Caco-2 (cell line): Measurements from ENCODE around the gene SLC29A3. TPM values are rescaled to one million over a fixed set of nuclear protein-coding genes. Genes with fewer than 3 reads are reported as not detected.

ENCODE experiments used
- BruUV-seq: library from RNA; stranded (reverse); fragments of 400-500 nt; replicated peaks from 2 replicates; lab custom pipeline; 2021; lab: Mats Ljungman, UMichigan
- CTCF ChIA-PET: fragments of 300-600 bp; sonication (Branson Sonifier 250); formaldehyde crosslinking; loops from one replicate; lab custom pipeline; 2022; ENCODE audit warnings: antibody characterized with exemption; lab: Charles Lee
- POLR2A ChIA-PET: fragments of 300-600 bp; sonication (Branson Sonifier 250); formaldehyde crosslinking; loops from one replicate; lab custom pipeline; 2022; ENCODE audit warnings: antibody characterized with exemption; lab: Charles Lee
- DNase-seq, 2 experiments: peaks; one replicate each; pipeline versions ENCODE4 v3.0.0 to v3.0.0-alpha.2; 2020 to 2022
- H3K27me3 ChIP-seq: replicated peaks from 2 replicates; pipeline ENCODE4 v1.6.0; 2011; ENCODE audit warnings: low read length; ENCODE audit not compliant: control insufficient read depth, insufficient read depth
- H3K36me3 ChIP-seq: 2 replicates; pipeline ENCODE4 v1.5.1; 2011; ENCODE audit warnings: low read length; ENCODE audit not compliant: control insufficient read depth, insufficient read depth
- H3K4me1 ChIP-seq: fragments of 250-450 bp; sonication (Bioruptor Pico); 2 replicates; pipeline ENCODE4 v1.5.1; 2020; ENCODE audit warnings: mild to moderate bottlenecking
- H3K4me3 ChIP-seq: 2 replicates; pipeline ENCODE4 v1.5.1; 2011; ENCODE audit warnings: low read depth, mild to moderate bottlenecking, control low read depth, low read length
- H3K9me3 ChIP-seq: fragments of 250-450 bp; sonication (Bioruptor Pico); 2 replicates; pipeline ENCODE4 v1.5.1; 2020; ENCODE audit warnings: mild to moderate bottlenecking, moderate library complexity
- H3K27ac Mint-ChIP-seq: one replicate; pipeline ENCODE4 v1.8.0; 2022; ENCODE audit warnings: mixed read lengths; ENCODE audit not compliant: unreplicated experiment
- H3K27me3 Mint-ChIP-seq: one replicate; pipeline ENCODE4 v1.8.0; 2022; ENCODE audit warnings: mixed read lengths; ENCODE audit not compliant: insufficient read depth, unreplicated experiment
- H3K36me3 Mint-ChIP-seq: one replicate; pipeline ENCODE4 v1.8.0; 2022; ENCODE audit warnings: mild to moderate bottlenecking, mixed read lengths; ENCODE audit not compliant: insufficient read depth, unreplicated experiment
- H3K4me1 Mint-ChIP-seq: one replicate; pipeline ENCODE4 v1.8.0; 2022; ENCODE audit warnings: low read depth, mixed read lengths; ENCODE audit not compliant: unreplicated experiment
- H3K4me3 Mint-ChIP-seq: one replicate; pipeline ENCODE4 v1.8.0; 2022; ENCODE audit warnings: mild to moderate bottlenecking, moderate library complexity, mixed read lengths; ENCODE audit not compliant: unreplicated experiment
- H3K9me3 Mint-ChIP-seq: one replicate; pipeline ENCODE4 v1.8.0; 2022; ENCODE audit warnings: mixed read lengths; ENCODE audit not compliant: unreplicated experiment
- CTCF ChIP-seq, 2 experiments: fragments of 200-600 bp in 1 of 2; IDR thresholded peaks; 1 replicate in 1 of 2; 2 replicates in 1 of 2; pipeline versions ENCODE4 v1.5.1 to v1.8.0; 2011 to 2022; ENCODE audit warnings: antibody characterized with exemption in 1 of 2, control low read depth in 1 of 2, inconsistent platforms in 1 of 2, low read depth in 1 of 2, low read length in 1 of 2, mild to moderate bottlenecking in 1 of 2, moderate library complexity in 1 of 2; ENCODE audit not compliant: insufficient read depth in 1 of 2, severe bottlenecking in 1 of 2, unreplicated experiment in 1 of 2
- intact Hi-C: fragments of 100-400 bp; cut with micrococcal nuclease; formaldehyde crosslinking; loops from one replicate; pipeline ENCODE4 v1.10.0; 2022; ENCODE audit not compliant: unreplicated experiment
- total RNA-seq: library from RNA; stranded (reverse); gene quantifications from 2 replicates; pipeline ENCODE4 v1.2.3, GENCODE V29; 2022

The SLC29A3 gene
- total RNA-seq, 1 experiment from 2014 or later = 20.7 TPM

- POLR2A ChIA-PET = no interaction called here
- no peaks in the 10 kb centered on the region for H3K4me1 ChIP-seq
- no peaks in the 10 kb centered on the region for H3K27me3 ChIP-seq
These were observed 48.2 kb downstream of the SLC29A3 start for GRCh38 chr10:71367271-71367670.

GRCh38 chr10:71368176-71368575 is 49.1 kb downstream of the SLC29A3 start:
- no peaks in the 10 kb centered on the region for H3K4me1 Mint-ChIP-seq

More at GRCh38 chr10:71367271-71367670, 48.2 kb downstream of the SLC29A3 start:
- H3K27ac Mint-ChIP-seq = no peak overlapping the region
- H3K4me3 Mint-ChIP-seq = no peak overlapping the region
- CTCF ChIA-PET = interaction anchor here (0.6 kb wide), 1 partner anchor 53 kb away, joined by 3 read pairs; no protein-coding TSS in a partner anchor
- TF ChIP-seq CTCF (IDR thresholded peaks at IDR 0.05; ENCODE audit: insufficient read depth in 1 of 2, low read depth in 1 of 2, low read length in 1 of 2, severe bottlenecking in 1 of 2, unreplicated experiment in 1 of 2) = no peak
- Histone ChIP-seq H3K36me3 (no peaks in the 10 kb centered on the region), H3K9me3 (no peaks in the 10 kb centered on the region), H3K4me3 (no peak overlapping the region)
- H3K27me3 Mint-ChIP-seq = peaks cover 3% of the 10 kb centered on the region
- H3K9me3 Mint-ChIP-seq = no peaks in the 10 kb centered on the region
- no peaks in the 10 kb centered on the region for H3K36me3 Mint-ChIP-seq
- no peaks in the 10 kb centered on the region for H3K4me1 Mint-ChIP-seq
- BruUV-seq = no TSS peak
- no peak for DNase-seq
- intact Hi-C loops = no loop called here

GRCh38 chr10:71368643-71369042 is 49.6 kb downstream of the SLC29A3 start:
- H3K27ac Mint-ChIP-seq = no peak overlapping the region
- peak; percentile 35 to 37 for TF ChIP-seq CTCF (IDR thresholded peaks at IDR 0.05; ENCODE audit: insufficient read depth in 1 of 2, low read depth in 1 of 2, low read length in 1 of 2, severe bottlenecking in 1 of 2, unreplicated experiment in 1 of 2)
- CTCF ChIA-PET = interaction anchor here (0.6 to 1.2 kb wide), 4 partner anchors 8 to 50 kb away, joined by 3 to 6 read pairs (median 4); partner anchors contain the start of gene SLC29A3
- Histone ChIP-seq H3K27me3 (no peaks in the 10 kb centered on the region), H3K4me1 (no peaks in the 10 kb centered on the region), H3K4me3 (no peak overlapping the region), H3K9me3 (no peaks in the 10 kb centered on the region), H3K36me3 (no peaks in the 10 kb centered on the region)
- peaks cover 3% of the 10 kb centered on the region for H3K27me3 Mint-ChIP-seq
- no TSS peak for BruUV-seq
- no peaks in the 10 kb centered on the region for H3K4me1 Mint-ChIP-seq
- no peaks in the 10 kb centered on the region for H3K9me3 Mint-ChIP-seq
- intact Hi-C loops = no loop called here
- no peak overlapping the region for H3K4me3 Mint-ChIP-seq
- POLR2A ChIA-PET = no interaction called here
- no peak for DNase-seq
- no peaks in the 10 kb centered on the region for H3K36me3 Mint-ChIP-seq

More at GRCh38 chr10:71368176-71368575, 49.1 kb downstream of the SLC29A3 start:
- Histone ChIP-seq H3K4me3 (no peak overlapping the region), H3K4me1 (no peaks in the 10 kb centered on the region), H3K36me3 (no peaks in the 10 kb centered on the region), H3K9me3 (no peaks in the 10 kb centered on the region), H3K27me3 (no peaks in the 10 kb centered on the region)
- intact Hi-C loops = no loop called here
- H3K9me3 Mint-ChIP-seq = no peaks in the 10 kb centered on the region
- H3K27me3 Mint-ChIP-seq = peaks cover 3% of the 10 kb centered on the region
- no peaks in the 10 kb centered on the region for H3K36me3 Mint-ChIP-seq
- no peak overlapping the region for H3K27ac Mint-ChIP-seq
- no peak for TF ChIP-seq CTCF (IDR thresholded peaks at IDR 0.05; ENCODE audit: insufficient read depth in 1 of 2, low read depth in 1 of 2, low read length in 1 of 2, severe bottlenecking in 1 of 2, unreplicated experiment in 1 of 2)
- H3K4me3 Mint-ChIP-seq = no peak overlapping the region
- CTCF ChIA-PET = interaction anchor here (0.6 to 0.8 kb wide), 3 partner anchors 9 to 54 kb away, joined by 3 to 6 read pairs (median 3); no protein-coding TSS in a partner anchor
- DNase-seq = no peak
- POLR2A ChIA-PET = interaction anchor here (0.6 kb wide), 1 partner anchor 49 kb away, joined by 7 read pairs; the partner anchor contains the start of gene SLC29A3
- no TSS peak for BruUV-seq
